Hematopoietic multipotent progenitor cell treated with erythropoietin and hydrocortisone succinate and interleukin-3 and kit ligand, for 6 days (in vitro differentiated cells): ENCODE results near the gene FAM174B.

ENCODE experiments used
- DNase-seq: peaks from one replicate; pipeline ENCODE4 v3.0.0-alpha.2; 2015

FAM174B gene

DNA sequence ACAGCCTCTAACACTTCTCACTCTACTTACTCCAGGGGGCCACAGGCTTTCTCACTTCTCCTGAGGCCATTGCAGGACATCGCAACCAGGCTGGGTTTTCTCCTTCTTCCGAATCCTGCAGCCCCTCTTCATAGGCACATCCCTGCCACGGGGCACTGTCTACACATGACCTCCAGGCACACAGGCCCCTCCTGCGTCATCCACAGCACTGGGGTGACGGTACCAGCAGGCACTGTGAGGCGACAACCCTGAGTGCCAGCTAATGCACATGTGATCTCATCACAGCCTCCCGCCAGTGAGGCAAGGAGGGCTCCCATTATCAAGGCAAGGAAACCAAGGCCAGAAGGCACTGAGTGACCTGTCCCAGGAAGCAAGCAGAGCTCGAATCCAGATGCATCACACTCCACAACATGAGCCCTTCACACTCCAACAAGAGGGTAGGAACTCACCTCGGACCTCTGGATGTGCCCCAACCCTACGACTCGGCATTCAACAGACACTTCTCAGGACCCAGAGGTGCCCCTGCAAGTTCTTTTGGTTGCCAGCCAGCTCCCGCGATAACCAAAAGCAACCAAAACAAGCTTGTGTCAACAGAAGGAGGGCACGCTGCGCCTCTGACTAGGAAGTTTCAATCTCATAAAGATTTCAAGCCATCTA is 16.7 kb downstream of the FAM174B start:
- no peak for DNase-seq

- no peak for DNase-seq
Observed at GRCh38 chr15:92638291-92638708, 17.3 kb downstream of the FAM174B start.

GRCh38 chr15:92637626-92638025 is 17.9 kb downstream of the FAM174B start:
- no peak for DNase-seq

DNA sequence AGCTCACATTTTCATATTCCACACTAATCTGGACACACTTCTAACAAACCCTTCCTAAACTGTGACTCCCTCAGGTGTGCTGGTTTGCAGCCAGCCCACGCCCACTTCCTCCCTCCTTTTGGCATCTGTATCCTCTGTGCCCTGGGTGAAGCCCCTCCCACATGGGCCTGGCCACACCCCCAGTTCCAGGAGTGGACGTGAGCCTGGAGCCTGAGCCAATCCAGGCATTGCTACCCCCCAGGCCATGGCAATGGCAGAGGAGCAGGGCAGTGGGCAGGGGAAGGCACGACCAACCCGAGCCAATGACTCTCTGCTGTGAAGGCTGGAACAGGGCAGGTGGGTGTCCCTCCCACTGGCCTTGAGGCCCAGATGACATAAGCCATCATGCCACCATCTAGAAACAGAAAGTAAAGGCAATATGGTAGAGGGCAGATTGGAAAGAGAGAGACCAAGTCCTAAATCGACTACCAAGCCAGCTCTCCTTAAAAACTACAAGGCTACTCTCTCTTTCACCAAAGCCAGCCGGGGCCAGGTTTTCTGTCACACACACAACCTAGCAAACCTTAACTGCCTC is 18.6 kb downstream of the FAM174B start:
- DNase-seq: no peak

DNA sequence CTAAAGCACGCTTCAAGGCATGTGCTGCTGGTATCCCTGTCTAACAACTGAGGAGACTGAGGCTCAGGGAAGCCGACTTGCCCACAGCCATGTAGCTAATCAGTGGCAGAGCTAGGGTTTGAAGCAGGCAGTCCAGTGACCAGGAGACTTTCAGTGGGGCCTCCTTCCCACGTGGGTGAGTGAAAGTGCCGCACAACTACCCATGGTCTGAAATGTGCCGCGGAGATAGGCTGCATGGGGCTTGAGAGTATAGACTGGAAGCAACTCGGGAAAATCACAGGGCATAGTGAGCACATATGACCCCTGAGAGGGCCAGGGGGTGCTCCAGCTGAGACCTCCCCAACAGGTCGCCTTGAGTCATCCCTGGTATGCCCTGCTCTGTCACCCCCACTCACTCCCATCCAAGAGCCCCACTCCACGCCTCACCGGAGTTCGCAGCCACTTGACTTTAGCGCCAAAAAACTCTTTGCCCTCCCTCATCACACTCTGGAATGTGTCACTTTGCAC is 19.1 kb downstream of the FAM174B start:
- no peak for DNase-seq

DNA sequence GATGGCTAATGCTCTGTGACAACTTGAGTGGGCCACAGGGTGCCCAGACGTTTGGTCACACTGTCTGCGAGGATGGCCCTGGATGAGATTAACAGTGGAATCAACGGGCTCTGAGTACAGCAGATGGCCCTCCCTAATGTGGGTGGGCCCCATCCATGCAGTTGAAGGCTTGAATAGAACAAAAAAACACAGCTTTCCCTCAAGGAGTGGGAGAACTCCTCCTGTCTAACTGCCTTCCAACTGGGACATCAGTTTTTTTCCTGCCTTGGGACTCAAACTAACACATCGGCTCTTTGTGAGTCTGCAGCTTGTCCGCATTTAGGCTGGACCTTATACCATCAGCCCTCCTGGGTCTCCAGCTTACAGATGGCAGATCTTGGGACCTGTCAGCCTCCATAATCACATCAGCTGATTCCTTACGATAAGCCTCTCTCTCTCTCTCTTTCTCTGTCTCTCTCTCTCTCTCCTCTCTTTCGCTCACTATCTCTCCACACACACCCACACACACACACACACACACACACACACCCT is 20.8 kb downstream of the FAM174B start:
- no peak for DNase-seq

- no peak for DNase-seq
Observed at GRCh38 chr15:92634060-92634459, 21.5 kb downstream of the FAM174B start.

DNA sequence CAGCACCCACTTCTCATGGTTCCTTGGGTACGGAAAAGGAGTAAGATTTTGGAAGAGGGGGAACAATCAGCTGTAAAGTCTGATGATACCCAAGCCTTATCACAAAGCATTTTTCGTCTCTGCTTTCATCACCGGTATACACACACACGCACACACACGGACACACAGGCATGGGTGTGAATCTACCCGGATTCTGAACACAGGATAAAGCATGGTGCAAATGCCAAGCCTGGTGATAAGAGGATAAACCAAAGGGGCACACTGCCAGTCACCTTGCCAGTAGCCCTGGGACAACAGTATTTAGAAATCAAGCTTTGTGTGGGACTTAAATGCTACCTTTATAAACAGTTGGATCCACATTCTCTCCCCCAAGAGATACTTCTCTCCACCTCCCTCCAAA is 22.2 kb downstream of the FAM174B start:
- no peak for DNase-seq

GRCh38 chr15:92633001-92633400 is 22.6 kb downstream of the FAM174B start:
- no peak for DNase-seq

- no peak for DNase-seq
Observed at GRCh38 chr15:92631721-92632120, 23.9 kb downstream of the FAM174B start.

- DNase-seq: no peak
Observed at GRCh38 chr15:92629975-92630626, 25.5 kb downstream of the FAM174B start.

- DNase-seq: no peak
Observed at GRCh38 chr15:92629276-92629974, 26.1 kb downstream of the FAM174B start.

GRCh38 chr15:92627014-92627413 is 28.6 kb downstream of the FAM174B start:
- no peak for DNase-seq

GRCh38 chr15:92625251-92625980 is 30.2 kb downstream of the FAM174B start:
- DNase-seq: no peak

- DNase-seq: no peak
Observed at GRCh38 chr15:92624401-92624991, 31.1 kb downstream of the FAM174B start.

GRCh38 chr15:92623435-92623834 is 32.1 kb downstream of the FAM174B start:
- no peak for DNase-seq

DNA sequence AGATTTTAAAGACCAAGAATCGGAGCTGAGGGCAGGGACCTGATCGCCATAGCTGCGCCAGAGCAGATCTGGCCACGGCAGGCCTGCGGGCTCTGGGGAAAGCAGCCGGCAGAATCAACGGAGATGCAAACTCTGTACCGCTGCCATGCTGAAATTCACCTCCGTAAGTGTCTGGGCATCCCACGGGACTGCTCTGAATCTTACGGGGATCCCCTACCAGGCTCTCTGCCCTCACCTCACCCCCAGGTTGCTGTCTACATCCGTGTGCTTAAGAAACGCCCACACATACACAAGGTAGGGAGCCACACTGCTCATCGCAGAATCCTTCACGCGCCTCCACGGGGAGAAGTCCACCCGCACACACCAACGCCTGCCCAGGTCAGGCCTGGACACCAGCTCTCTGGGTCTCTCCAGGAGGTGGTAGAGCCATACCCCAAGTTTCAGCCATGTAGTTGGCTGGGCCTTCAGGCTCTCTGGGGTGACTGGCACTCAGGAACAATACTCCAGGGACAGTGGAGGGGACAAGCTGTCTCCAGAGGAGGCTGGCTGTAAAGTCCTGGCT is 33.5 kb downstream of the FAM174B start:
- no peak for DNase-seq

DNA sequence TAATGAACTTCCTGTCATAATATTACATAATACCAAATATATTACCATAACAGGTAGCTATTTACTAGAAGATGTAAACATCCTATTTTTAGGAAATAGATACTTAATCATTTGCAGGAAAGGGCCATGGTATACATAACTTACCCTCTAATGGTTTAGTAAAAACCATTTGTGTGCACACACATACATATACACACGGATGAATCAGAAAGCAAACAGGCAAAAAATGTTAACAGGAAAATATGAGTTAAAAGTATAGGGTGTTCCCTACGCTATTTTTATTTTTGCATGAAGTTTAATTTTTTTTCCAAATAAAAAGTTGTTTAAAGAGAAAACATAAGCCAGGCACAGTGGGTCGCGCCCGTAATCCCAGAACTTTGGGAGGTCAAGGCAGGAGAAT is 34.6 kb downstream of the FAM174B start:
- no peak for DNase-seq

DNA sequence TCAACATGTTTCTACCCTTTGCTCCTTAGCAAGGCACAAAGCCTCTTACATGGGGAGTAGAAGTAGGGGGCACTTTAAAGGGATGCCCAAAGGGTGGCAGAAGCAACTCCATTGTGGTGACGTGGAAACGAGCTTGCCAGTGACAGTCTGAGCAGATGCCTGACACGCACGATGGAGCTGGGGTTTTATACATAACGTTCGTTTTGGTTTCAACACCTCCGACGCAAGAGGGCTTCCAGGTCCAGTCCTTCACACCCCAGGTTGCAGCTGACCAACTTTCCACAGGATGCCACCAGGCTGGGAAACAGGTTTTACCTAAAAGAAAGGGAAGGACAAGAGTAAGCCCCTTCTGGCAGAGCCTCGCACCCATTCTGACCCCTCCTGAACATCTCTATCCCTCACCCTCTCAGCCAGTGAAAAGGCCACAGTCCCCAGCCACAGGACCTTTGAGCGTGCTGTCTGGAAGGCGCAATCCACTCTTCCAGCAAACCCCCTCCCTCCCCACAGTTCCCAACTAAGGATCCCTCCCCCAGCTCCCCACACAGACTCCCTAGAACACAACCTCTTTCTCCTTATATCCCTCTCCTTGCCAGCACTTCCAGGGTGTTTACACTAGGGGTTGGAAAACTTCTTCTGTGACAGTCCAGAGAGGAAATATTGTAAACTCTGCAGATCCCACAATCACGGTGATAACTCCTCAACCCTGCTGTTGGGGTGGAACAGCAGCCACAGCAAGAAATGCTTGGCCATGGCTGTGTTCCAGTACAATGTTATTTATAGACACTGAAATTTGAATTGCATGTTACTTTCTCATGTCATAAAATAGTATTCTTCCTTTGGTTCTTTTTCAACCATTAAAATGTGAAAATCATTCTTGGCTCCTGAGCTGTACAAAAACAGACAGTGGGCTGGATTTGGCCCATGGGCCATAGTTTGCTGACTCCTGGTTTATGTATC is 36.2 kb downstream of the FAM174B start:
- DNase-seq: no peak
